ENCODE results near the gene ZNF234.

DNA sequence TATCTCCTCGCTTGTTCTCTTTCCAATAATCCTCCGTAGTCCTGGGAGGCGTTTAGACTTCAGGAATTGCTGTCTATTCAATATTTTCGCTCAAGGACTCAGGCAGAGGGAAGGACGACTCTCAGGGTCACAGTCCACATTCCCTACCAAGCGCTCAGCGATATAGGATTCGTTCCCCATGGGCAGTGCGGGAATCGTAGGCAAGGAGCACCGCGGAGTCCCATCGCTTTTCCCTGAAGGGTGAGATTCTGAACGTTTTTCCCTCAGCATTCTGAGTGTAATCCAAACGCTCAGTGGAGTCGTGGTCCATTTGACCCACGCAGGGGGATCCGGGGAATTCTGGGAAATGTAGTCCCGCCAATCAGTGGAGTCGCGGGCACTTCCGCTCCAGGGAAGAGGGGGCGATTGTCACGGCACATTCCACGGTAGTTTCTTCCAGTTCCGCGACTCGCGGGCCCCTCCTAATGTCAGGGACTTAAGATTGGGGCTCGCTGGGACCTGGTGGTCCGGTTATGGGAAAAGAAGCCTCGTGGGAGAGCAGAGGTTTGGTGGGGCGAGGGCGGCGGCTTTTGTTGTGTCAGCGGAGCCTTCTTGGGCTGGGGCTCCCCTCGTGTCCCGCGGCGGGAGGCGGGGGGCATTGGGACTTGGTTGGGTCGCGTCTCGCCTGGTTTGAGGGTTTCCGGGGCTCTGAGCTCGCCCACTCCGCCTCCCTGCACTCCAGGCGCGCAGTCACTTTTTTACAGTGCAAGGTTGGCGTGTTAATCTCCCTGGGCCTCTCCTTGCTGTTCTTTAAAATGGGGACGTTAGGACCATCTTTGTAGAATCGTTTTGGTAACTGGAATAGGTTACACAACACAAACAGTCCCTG, at the start of gene ZNF234:
- TF ChIP-seq POLR2A (IDR thresholded peaks at IDR 0.05; ENCODE audit: borderline replicate concordance, extremely low read depth, insufficient read depth, insufficient read length) (no peak), EZH2 (IDR thresholded peaks at IDR 0.05) (no peak), ZNF274 (IDR thresholded peaks at IDR 0.05; ENCODE audit: low read depth, low read length) (no peak), POLR2AphosphoS5 (IDR thresholded peaks at IDR 0.05; ENCODE audit: low read depth, low read length) (peak; percentile 58), RAD21 (IDR thresholded peaks at IDR 0.05; ENCODE audit: low read depth) (no peak), TCF7L2 (IDR thresholded peaks at IDR 0.05; ENCODE audit: borderline replicate concordance, extremely low read depth, insufficient read depth, insufficient read length) (no peak), EZH2phosphoT487 (IDR thresholded peaks at IDR 0.05; ENCODE audit: borderline replicate concordance) (no peak), EGR1 (IDR thresholded peaks at IDR 0.05; ENCODE audit: low read depth) (peak; percentile 82)
- TF ChIP-seq, protein P1, sequence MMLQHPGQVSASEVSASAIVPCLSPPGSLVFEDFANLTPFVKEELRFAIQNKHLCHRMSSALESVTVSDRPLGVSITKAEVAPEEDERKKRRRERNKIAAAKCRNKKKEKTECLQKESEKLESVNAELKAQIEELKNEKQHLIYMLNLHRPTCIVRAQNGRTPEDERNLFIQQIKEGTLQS (IDR thresholded peaks at IDR 0.05), result no peak
- TF ChIP-seq, protein P2, sequence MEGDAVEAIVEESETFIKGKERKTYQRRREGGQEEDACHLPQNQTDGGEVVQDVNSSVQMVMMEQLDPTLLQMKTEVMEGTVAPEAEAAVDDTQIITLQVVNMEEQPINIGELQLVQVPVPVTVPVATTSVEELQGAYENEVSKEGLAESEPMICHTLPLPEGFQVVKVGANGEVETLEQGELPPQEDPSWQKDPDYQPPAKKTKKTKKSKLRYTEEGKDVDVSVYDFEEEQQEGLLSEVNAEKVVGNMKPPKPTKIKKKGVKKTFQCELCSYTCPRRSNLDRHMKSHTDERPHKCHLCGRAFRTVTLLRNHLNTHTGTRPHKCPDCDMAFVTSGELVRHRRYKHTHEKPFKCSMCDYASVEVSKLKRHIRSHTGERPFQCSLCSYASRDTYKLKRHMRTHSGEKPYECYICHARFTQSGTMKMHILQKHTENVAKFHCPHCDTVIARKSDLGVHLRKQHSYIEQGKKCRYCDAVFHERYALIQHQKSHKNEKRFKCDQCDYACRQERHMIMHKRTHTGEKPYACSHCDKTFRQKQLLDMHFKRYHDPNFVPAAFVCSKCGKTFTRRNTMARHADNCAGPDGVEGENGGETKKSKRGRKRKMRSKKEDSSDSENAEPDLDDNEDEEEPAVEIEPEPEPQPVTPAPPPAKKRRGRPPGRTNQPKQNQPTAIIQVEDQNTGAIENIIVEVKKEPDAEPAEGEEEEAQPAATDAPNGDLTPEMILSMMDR (IDR thresholded peaks at IDR 0.05 in 2 of 3, conservative IDR thresholded peaks at IDR 0.05 in 1 of 3; ENCODE audit: borderline replicate concordance in 1 of 3, insufficient read depth in 1 of 3, low read depth in 2 of 3, low read length in 2 of 3), result no peak
- TF ChIP-seq, protein P3, sequence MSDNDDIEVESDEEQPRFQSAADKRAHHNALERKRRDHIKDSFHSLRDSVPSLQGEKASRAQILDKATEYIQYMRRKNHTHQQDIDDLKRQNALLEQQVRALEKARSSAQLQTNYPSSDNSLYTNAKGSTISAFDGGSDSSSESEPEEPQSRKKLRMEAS (IDR thresholded peaks at IDR 0.05), result peak; percentile 50
- TF ChIP-seq, protein P4, sequence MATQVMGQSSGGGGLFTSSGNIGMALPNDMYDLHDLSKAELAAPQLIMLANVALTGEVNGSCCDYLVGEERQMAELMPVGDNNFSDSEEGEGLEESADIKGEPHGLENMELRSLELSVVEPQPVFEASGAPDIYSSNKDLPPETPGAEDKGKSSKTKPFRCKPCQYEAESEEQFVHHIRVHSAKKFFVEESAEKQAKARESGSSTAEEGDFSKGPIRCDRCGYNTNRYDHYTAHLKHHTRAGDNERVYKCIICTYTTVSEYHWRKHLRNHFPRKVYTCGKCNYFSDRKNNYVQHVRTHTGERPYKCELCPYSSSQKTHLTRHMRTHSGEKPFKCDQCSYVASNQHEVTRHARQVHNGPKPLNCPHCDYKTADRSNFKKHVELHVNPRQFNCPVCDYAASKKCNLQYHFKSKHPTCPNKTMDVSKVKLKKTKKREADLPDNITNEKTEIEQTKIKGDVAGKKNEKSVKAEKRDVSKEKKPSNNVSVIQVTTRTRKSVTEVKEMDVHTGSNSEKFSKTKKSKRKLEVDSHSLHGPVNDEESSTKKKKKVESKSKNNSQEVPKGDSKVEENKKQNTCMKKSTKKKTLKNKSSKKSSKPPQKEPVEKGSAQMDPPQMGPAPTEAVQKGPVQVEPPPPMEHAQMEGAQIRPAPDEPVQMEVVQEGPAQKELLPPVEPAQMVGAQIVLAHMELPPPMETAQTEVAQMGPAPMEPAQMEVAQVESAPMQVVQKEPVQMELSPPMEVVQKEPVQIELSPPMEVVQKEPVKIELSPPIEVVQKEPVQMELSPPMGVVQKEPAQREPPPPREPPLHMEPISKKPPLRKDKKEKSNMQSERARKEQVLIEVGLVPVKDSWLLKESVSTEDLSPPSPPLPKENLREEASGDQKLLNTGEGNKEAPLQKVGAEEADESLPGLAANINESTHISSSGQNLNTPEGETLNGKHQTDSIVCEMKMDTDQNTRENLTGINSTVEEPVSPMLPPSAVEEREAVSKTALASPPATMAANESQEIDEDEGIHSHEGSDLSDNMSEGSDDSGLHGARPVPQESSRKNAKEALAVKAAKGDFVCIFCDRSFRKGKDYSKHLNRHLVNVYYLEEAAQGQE (IDR thresholded peaks at IDR 0.05; ENCODE audit: low read depth), result no peak

All from HCT116 (cell line).